Neural progenitor cell (in vitro differentiated cells): ENCODE results near the gene STAT4. TPM values are rescaled to one million over a fixed set of nuclear protein-coding genes. Genes with fewer than 3 reads are reported as not detected.

ENCODE experiments used
- DNase-seq: peaks from one replicate; pipeline ENCODE4 v3.0.0-alpha.2; 2016; ENCODE audit warnings: low spot score
- H2AFZ ChIP-seq: fragments of 200-600 bp; sonication (generic); replicated peaks from 2 replicates; pipeline ENCODE4 v1.6.1; 2016; ENCODE audit warnings: antibody characterized with exemption
- H3F3A ChIP-seq: fragments of 200-600 bp; sonication (generic); 2 replicates; pipeline ENCODE4 v1.6.1; 2016; ENCODE audit warnings: antibody characterized with exemption, low read depth
- H3K27ac ChIP-seq: fragments of 200-600 bp; sonication (generic); 2 replicates; pipeline ENCODE4 v1.5.1; 2016; ENCODE audit warnings: mild to moderate bottlenecking
- H3K27me3 ChIP-seq: fragments of 200-600 bp; sonication (generic); 2 replicates; pipeline ENCODE4 v1.6.1; 2016; ENCODE audit warnings: mild to moderate bottlenecking, moderate library complexity
- H3K36me3 ChIP-seq: fragments of 200-600 bp; sonication (generic); 2 replicates; pipeline ENCODE4 v1.5.1; 2016
- H3K4me1 ChIP-seq: fragments of 200-600 bp; sonication (generic); 2 replicates; pipeline ENCODE4 v1.6.1; 2016; ENCODE audit warnings: mixed run types
- H3K4me2 ChIP-seq: fragments of 200-600 bp; sonication (generic); 2 replicates; pipeline ENCODE4 v1.6.1; 2016
- H3K4me3 ChIP-seq: fragments of 200-600 bp; sonication (generic); 2 replicates; pipeline ENCODE4 v1.5.1; 2016
- H3K79me2 ChIP-seq: fragments of 200-600 bp; sonication (generic); 2 replicates; pipeline ENCODE4 v1.6.1; 2016; ENCODE audit warnings: low read depth
- H3K9ac ChIP-seq: fragments of 200-600 bp; sonication (generic); 2 replicates; pipeline ENCODE4 v1.6.1; 2016
- H3K9me3 ChIP-seq: fragments of 200-600 bp; sonication (generic); 2 replicates; pipeline ENCODE4 v1.5.1; 2016; ENCODE audit warnings: low read depth
- H4K20me1 ChIP-seq: fragments of 200-600 bp; sonication (generic); 2 replicates; pipeline ENCODE4 v1.6.1; 2016; ENCODE audit warnings: low read depth
- H3K27ac Mint-ChIP-seq: 3 replicates; pipeline ENCODE4 v1.8.0; 2021; ENCODE audit warnings: mixed read lengths
- H3K27me3 Mint-ChIP-seq: 2 replicates; pipeline ENCODE4 v1.8.0; 2022; ENCODE audit warnings: low read depth, mild to moderate bottlenecking, inconsistent platforms, moderate library complexity, mixed read lengths; ENCODE audit not compliant: insufficient read depth
- H3K36me3 Mint-ChIP-seq: 3 replicates; pipeline ENCODE4 v1.8.0; 2021; ENCODE audit warnings: mixed read lengths
- H3K4me1 Mint-ChIP-seq: 3 replicates; pipeline ENCODE4 v1.8.0; 2021; ENCODE audit warnings: mixed read lengths
- H3K4me3 Mint-ChIP-seq: 3 replicates; pipeline ENCODE4 v1.8.0; 2021; ENCODE audit warnings: mild to moderate bottlenecking, moderate library complexity, mixed read lengths
- H3K9me3 Mint-ChIP-seq: 3 replicates; pipeline ENCODE4 v1.8.0; 2020; ENCODE audit warnings: mixed read lengths
- CTCF ChIP-seq: fragments of 200-600 bp; sonication (generic); IDR thresholded peaks from 2 replicates; pipeline ENCODE4 v1.5.1; 2017; ENCODE audit warnings: antibody characterized with exemption, mild to moderate bottlenecking
- EZH2 ChIP-seq: fragments of 200-600 bp; sonication (generic); IDR thresholded peaks from 2 replicates; pipeline ENCODE4 v1.6.1; 2017; ENCODE audit warnings: antibody characterized with exemption, mild to moderate bottlenecking, moderate library complexity
- EZH2phosphoT487 ChIP-seq: fragments of 200-600 bp; sonication (generic); IDR thresholded peaks from 2 replicates; pipeline ENCODE4 v1.6.1; 2017; ENCODE audit warnings: antibody characterized with exemption
- total RNA-seq: library from RNA; depleted of rRNA; stranded (reverse); fragments of >200 nt; gene quantifications from 2 replicates; pipeline ENCODE4 v1.2.3, GENCODE V29; 2015; ENCODE audit warnings: low replicate concordance

The STAT4 gene, protein sequence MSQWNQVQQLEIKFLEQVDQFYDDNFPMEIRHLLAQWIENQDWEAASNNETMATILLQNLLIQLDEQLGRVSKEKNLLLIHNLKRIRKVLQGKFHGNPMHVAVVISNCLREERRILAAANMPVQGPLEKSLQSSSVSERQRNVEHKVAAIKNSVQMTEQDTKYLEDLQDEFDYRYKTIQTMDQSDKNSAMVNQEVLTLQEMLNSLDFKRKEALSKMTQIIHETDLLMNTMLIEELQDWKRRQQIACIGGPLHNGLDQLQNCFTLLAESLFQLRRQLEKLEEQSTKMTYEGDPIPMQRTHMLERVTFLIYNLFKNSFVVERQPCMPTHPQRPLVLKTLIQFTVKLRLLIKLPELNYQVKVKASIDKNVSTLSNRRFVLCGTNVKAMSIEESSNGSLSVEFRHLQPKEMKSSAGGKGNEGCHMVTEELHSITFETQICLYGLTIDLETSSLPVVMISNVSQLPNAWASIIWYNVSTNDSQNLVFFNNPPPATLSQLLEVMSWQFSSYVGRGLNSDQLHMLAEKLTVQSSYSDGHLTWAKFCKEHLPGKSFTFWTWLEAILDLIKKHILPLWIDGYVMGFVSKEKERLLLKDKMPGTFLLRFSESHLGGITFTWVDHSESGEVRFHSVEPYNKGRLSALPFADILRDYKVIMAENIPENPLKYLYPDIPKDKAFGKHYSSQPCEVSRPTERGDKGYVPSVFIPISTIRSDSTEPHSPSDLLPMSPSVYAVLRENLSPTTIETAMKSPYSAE
- 0.32 and 0.62 TPM in 2 replicates for total RNA-seq

GRCh38 chr2:191150600-191151330 is at the start of gene STAT4:
STAT4 (minus strand) TSS chr2:191150994; CDS start chr2:191148203, 2,791 bp downstream.
- Mint-ChIP-seq H3K27ac (no peak within 1 kb of the TSS), H3K27me3 (peaks cover 9% of the 10 kb centered on the region)
- H3K27me3 ChIP-seq, result peaks cover 45% of the 10 kb centered on the region

GRCh38 chr2:191199929-191200512 is 49.2 kb upstream of the STAT4 start:
- Mint-ChIP-seq H3K4me3 (no peak overlapping the region), H3K27ac (no peak overlapping the region), H3K9me3 (no peaks in the 10 kb centered on the region), H3K4me1 (no peaks in the 10 kb centered on the region), H3K27me3 (no peaks in the 10 kb centered on the region), H3K36me3 (no peaks in the 10 kb centered on the region)
- H3K27me3 ChIP-seq, result no peaks in the 10 kb centered on the region
- TF ChIP-seq EZH2 (no peak), CTCF (no peak)
- no peaks in the 10 kb centered on the region for H3F3A ChIP-seq
- H2AFZ ChIP-seq, result no peak overlapping the region
- H3K79me2 ChIP-seq, result no peaks in the 10 kb centered on the region
- no peak overlapping the region for H3K4me3 ChIP-seq
- H3K4me2 ChIP-seq, result no peak overlapping the region
- H3K4me1 ChIP-seq, result no peaks in the 10 kb centered on the region
- no peak overlapping the region for H3K9ac ChIP-seq
- H3K27ac ChIP-seq, result no peak overlapping the region
- no peaks in the 10 kb centered on the region for H3K36me3 ChIP-seq
- no peaks in the 10 kb centered on the region for H4K20me1 ChIP-seq
- DNase-seq, result no peak
- H3K9me3 ChIP-seq, result no peaks in the 10 kb centered on the region

More at GRCh38 chr2:191150600-191151330, at the start of gene STAT4:
- no peaks in the 10 kb centered on the region for H3K4me1 ChIP-seq
- H3K4me3 ChIP-seq, result peak within 1 kb of the TSS; percentile 47
- peak; percentile 38 for DNase-seq
- H3K4me1 Mint-ChIP-seq, result peaks cover 31% of the 10 kb centered on the region
- no peaks in the 10 kb centered on the region for H3K9me3 Mint-ChIP-seq
- no peaks in the 10 kb centered on the region for H3K79me2 ChIP-seq
- no peak within 1 kb of the TSS for H3K27ac ChIP-seq
- peak within 1 kb of the TSS; percentile 38 for H2AFZ ChIP-seq
- TF ChIP-seq EZH2phosphoT487 (no peak), EZH2 (peak; percentile 28)
- peak within 1 kb of the TSS; percentile 83 for H3K4me3 Mint-ChIP-seq
- peak within 1 kb of the TSS; percentile 85 for H3K4me2 ChIP-seq
- H4K20me1 ChIP-seq, result no peaks in the 10 kb centered on the region
- H3F3A ChIP-seq, result no peaks in the 10 kb centered on the region
- H3K36me3 ChIP-seq, result no peaks in the 10 kb centered on the region
- H3K9me3 ChIP-seq, result no peaks in the 10 kb centered on the region
- no peak within 1 kb of the TSS for H3K9ac ChIP-seq
- H3K36me3 Mint-ChIP-seq, result no peaks in the 10 kb centered on the region

GRCh38 chr2:191198271-191198670 is 47.5 kb upstream of the STAT4 start:
- no peaks in the 10 kb centered on the region for H4K20me1 ChIP-seq
- no peak overlapping the region for H3K27ac ChIP-seq
- H3F3A ChIP-seq, result no peaks in the 10 kb centered on the region
- no peaks in the 10 kb centered on the region for H3K79me2 ChIP-seq
- Mint-ChIP-seq H3K36me3 (no peaks in the 10 kb centered on the region), H3K27ac (no peak overlapping the region), H3K4me1 (no peaks in the 10 kb centered on the region), H3K9me3 (no peaks in the 10 kb centered on the region), H3K27me3 (no peaks in the 10 kb centered on the region), H3K4me3 (no peak overlapping the region)
- no peak overlapping the region for H3K4me2 ChIP-seq
- H3K4me3 ChIP-seq, result no peak overlapping the region
- TF ChIP-seq EZH2, result no peak
- no peak for TF ChIP-seq CTCF
- TF ChIP-seq EZH2phosphoT487, result no peak
- no peak for DNase-seq
- no peak overlapping the region for H2AFZ ChIP-seq
- H3K27me3 ChIP-seq, result no peaks in the 10 kb centered on the region
- no peaks in the 10 kb centered on the region for H3K4me1 ChIP-seq
- no peaks in the 10 kb centered on the region for H3K9me3 ChIP-seq
- H3K36me3 ChIP-seq, result no peaks in the 10 kb centered on the region
- H3K9ac ChIP-seq, result no peak overlapping the region
